Neural cell (in vitro differentiated cells): ENCODE data around the gene CRYZL1.

Experiments
- EP300 ChIP-seq: fragments of 450-650 bp; conservative IDR thresholded peaks from 2 replicates; pipeline ENCODE4 v1.6.1; 2014; ENCODE audit warnings: antibody characterized with exemption, mild to moderate bottlenecking, moderate library complexity; ENCODE audit not compliant: poor library complexity, severe bottlenecking
- EZH2 ChIP-seq: fragments of 200-600, 300-800 bp; shearing (Covaris generic), sonication (generic); IDR thresholded peaks from 2 replicates; pipeline ENCODE4 v1.6.1; 2014; ENCODE audit warnings: antibody characterized with exemption, low read length, borderline replicate concordance, mild to moderate bottlenecking; ENCODE audit not compliant: insufficient read depth, poor library complexity, severe bottlenecking
- POLR2AphosphoS5 ChIP-seq: IDR thresholded peaks from 2 replicates; pipeline ENCODE4 v1.6.1; 2012
- RAD21 ChIP-seq: fragments of 450-650 bp; conservative IDR thresholded peaks from 2 replicates; pipeline ENCODE4 v1.6.1; 2014; ENCODE audit warnings: antibody characterized with exemption, mild to moderate bottlenecking, moderate library complexity
- REST ChIP-seq: IDR thresholded peaks from 2 replicates; pipeline ENCODE4 v1.6.1; 2012; ENCODE audit warnings: borderline replicate concordance
- SMC3 ChIP-seq: fragments of 450-650 bp; conservative IDR thresholded peaks from 2 replicates; pipeline ENCODE4 v1.6.1; 2014; ENCODE audit warnings: antibody characterized with exemption, mild to moderate bottlenecking, moderate library complexity; ENCODE audit not compliant: poor library complexity
- TAF1 ChIP-seq: IDR thresholded peaks from 2 replicates; pipeline ENCODE4 v1.6.1; 2012; ENCODE audit warnings: low read depth
- TF ChIP-seq, protein P1 (sequence below): fragments of 450-650 bp; IDR thresholded peaks from 2 replicates; pipeline ENCODE4 v1.5.1; 2014; ENCODE audit warnings: antibody characterized with exemption, mild to moderate bottlenecking, moderate library complexity; ENCODE audit not compliant: poor library complexity, severe bottlenecking

DNA sequence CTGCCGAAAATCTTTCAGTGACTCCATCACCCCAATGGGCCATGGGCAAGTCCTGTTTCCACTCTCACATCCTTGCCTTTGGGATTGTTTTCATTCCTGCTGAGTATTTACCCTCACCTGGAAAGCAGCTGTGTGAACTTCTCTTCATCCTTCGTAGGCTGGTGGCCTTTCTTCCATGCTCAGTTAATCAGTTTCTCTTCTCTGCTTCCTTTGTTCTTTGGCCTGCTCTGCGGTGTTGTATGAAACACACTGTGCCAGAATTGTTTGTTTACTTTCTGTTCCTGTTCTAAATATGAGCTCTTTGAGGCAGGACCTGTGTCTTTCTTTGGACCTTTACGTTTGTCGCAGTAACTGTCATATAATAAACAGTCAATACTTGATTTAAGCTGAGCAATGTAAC is 49.3 kb upstream of the CRYZL1 start:
- no peak for TF ChIP-seq EP300
- TF ChIP-seq, protein P1, sequence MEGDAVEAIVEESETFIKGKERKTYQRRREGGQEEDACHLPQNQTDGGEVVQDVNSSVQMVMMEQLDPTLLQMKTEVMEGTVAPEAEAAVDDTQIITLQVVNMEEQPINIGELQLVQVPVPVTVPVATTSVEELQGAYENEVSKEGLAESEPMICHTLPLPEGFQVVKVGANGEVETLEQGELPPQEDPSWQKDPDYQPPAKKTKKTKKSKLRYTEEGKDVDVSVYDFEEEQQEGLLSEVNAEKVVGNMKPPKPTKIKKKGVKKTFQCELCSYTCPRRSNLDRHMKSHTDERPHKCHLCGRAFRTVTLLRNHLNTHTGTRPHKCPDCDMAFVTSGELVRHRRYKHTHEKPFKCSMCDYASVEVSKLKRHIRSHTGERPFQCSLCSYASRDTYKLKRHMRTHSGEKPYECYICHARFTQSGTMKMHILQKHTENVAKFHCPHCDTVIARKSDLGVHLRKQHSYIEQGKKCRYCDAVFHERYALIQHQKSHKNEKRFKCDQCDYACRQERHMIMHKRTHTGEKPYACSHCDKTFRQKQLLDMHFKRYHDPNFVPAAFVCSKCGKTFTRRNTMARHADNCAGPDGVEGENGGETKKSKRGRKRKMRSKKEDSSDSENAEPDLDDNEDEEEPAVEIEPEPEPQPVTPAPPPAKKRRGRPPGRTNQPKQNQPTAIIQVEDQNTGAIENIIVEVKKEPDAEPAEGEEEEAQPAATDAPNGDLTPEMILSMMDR, result no peak
- TF ChIP-seq TAF1, result no peak
- TF ChIP-seq RAD21, result no peak
- TF ChIP-seq SMC3, result no peak
- TF ChIP-seq EZH2, result no peak
- no peak for TF ChIP-seq POLR2AphosphoS5
- TF ChIP-seq REST, result no peak
